C4-2B (cell line): Measurements from ENCODE around the gene CENPM.

Experiments
- ZFX ChIP-seq: fragments of 450-650 bp; IDR thresholded peaks from 2 replicates; pipeline ENCODE4 v1.6.1; 2017
- TF ChIP-seq, protein P1 (sequence below): fragments of 450-650 bp; conservative IDR thresholded peaks from 2 replicates; pipeline ENCODE4 v1.5.1; 2017; ENCODE audit warnings: mild to moderate bottlenecking

DNA sequence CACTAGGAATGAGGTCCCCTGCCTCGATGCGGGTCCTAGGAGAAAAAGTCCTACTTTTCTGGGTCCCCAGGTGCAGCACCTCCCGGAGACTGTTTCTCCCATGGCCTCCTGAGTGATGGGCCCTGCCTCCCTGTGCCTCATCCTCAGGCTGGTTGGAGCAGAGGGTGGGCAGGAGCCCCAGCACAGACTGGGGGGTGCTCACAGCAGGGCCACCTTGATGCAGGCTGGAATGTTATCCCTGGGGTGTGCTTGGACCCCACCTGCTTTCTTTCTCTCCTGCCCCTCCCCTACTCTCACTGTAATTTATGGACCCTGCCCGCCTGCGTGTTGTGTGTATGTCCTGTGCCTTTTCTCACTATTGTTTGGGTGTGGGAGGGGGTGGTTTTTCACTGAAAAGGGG, 40.1 kb downstream of the CENPM start:
- TF ChIP-seq, protein P1, sequence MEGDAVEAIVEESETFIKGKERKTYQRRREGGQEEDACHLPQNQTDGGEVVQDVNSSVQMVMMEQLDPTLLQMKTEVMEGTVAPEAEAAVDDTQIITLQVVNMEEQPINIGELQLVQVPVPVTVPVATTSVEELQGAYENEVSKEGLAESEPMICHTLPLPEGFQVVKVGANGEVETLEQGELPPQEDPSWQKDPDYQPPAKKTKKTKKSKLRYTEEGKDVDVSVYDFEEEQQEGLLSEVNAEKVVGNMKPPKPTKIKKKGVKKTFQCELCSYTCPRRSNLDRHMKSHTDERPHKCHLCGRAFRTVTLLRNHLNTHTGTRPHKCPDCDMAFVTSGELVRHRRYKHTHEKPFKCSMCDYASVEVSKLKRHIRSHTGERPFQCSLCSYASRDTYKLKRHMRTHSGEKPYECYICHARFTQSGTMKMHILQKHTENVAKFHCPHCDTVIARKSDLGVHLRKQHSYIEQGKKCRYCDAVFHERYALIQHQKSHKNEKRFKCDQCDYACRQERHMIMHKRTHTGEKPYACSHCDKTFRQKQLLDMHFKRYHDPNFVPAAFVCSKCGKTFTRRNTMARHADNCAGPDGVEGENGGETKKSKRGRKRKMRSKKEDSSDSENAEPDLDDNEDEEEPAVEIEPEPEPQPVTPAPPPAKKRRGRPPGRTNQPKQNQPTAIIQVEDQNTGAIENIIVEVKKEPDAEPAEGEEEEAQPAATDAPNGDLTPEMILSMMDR = no peak
- no peak for TF ChIP-seq ZFX
